ENCODE measurements around the gene PPDPF. TPM values are rescaled to one million over a fixed set of nuclear protein-coding genes. Genes with fewer than 3 reads are reported as not detected.
"Not testable (repeated sequence)": the region's sequence is repeated elsewhere in the genome, so short reads cannot be mapped to it uniquely, and the experiment has no call there.

The PPDPF gene
- polyA plus RNA-seq, 3 donors: 108 to 192 (median 149) TPM

GRCh38 chr20:63499338-63499969 lies 21.1 kb upstream of the PPDPF start:
- DNase-seq (ENCODE audit: low read depth in 3 of 3, low spot score in 2 of 3): no peak

GRCh38 chr20:63500151-63500901 lies 20.2 kb upstream of the PPDPF start:
- DNase-seq (ENCODE audit: low read depth in 3 of 3, low spot score in 2 of 3): no peak

GRCh38 chr20:63500902-63501817 lies 19.4 kb upstream of the PPDPF start:
- DNase-seq (ENCODE audit: low read depth in 3 of 3, low spot score in 2 of 3): no peak

DNA sequence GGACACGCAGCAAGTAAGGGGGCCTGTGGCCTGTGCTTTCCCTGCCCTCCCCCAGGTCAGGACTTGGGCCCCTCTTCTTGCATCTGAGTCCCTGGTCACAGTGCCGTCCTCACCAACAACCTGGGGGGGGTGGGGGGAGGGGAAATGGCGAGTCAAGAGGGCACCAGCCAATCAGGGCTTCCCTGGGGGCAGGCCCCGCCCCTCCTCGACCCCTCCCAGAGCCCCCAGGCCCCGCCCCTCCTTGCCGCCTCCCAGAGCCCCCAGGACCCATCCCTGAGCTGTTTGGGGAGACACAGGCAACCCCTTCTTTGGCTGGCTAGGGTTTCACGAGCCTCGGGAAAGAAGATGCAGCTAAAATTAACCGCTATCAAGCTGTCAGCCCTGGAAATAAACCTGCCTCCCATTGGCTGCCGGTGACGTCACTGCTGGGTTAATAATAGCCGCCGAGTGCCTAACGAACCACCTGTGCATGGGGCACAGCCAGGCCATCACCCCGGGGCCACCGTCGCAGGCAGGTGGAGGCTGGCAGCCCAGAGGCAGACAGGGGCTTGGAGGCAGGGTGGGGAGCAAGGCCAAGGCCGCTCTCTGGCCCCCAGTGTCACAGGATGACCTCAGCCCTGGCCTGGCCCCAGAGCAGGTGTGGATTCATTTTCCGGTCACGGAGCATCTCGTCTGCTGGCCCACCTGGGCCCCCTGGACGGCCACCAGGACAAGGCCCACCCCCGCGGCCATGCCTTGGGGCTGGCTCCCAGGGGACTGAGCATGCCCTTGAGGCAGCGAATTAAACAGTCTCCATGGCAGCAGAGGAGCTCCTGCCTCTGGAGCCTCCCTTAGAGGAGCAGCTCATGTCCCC lies 18.5 kb upstream of the PPDPF start:
- no peak for DNase-seq (ENCODE audit: low read depth in 3 of 3, low spot score in 2 of 3)

GRCh38 chr20:63502671-63503172 lies 17.8 kb upstream of the PPDPF start:
- DNase-seq (ENCODE audit: low read depth in 3 of 3, low spot score in 2 of 3): no peak

- DNase-seq (ENCODE audit: low read depth in 3 of 3, low spot score in 2 of 3): no peak
Measured at GRCh38 chr20:63503524-63503923, 17.0 kb upstream of the PPDPF start.

DNA sequence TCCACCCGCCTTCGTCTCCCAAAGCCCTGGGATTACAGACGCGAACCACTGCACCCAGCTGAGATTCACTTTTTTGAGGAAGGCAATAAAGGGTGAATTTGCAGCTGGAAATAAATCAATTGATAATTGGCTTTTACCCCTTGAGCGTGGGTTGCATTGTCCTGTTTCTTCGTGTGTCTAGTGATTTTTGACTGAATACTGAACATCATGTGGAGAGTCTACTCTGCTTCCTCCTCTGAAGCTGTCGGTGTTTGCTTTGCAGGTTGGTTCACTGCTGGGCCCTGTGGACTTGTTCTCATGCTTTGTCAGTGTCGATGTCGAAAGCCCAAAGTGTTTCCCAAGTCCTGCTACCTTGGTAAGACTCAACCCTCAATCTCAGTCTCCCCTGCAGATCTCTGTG lies 15.9 kb upstream of the PPDPF start:
- DNase-seq (ENCODE audit: low read depth in 3 of 3, low spot score in 2 of 3): no peak

GRCh38 chr20:63505281-63505680 lies 15.3 kb upstream of the PPDPF start:
- no peak for DNase-seq (ENCODE audit: low read depth in 3 of 3, low spot score in 2 of 3)

DNA sequence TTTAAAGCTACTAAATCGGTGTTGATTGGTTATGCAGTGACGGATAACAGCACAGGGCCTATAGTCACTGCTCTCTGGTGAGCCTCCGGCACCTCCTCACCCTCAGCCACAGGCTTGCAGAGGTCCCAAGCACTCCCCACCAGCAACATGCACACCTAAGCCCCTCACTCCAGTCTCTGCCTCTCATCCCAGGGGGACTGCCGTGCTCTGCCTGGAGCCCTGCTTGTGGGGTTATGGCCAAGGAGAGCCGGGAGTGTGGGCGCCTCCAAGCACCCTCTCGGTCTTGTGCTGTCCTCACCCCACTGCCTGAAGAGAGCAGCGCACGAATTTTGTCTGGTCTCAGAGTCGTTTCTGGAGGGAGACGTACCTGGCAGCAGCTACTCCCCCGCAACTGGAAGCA lies 14.8 kb upstream of the PPDPF start:
- DNase-seq (ENCODE audit: low read depth in 3 of 3, low spot score in 2 of 3): no peak

GRCh38 chr20:63507083-63507743 lies 13.4 kb upstream of the PPDPF start:
- no peak for DNase-seq (ENCODE audit: low read depth in 3 of 3, low spot score in 2 of 3)

DNA sequence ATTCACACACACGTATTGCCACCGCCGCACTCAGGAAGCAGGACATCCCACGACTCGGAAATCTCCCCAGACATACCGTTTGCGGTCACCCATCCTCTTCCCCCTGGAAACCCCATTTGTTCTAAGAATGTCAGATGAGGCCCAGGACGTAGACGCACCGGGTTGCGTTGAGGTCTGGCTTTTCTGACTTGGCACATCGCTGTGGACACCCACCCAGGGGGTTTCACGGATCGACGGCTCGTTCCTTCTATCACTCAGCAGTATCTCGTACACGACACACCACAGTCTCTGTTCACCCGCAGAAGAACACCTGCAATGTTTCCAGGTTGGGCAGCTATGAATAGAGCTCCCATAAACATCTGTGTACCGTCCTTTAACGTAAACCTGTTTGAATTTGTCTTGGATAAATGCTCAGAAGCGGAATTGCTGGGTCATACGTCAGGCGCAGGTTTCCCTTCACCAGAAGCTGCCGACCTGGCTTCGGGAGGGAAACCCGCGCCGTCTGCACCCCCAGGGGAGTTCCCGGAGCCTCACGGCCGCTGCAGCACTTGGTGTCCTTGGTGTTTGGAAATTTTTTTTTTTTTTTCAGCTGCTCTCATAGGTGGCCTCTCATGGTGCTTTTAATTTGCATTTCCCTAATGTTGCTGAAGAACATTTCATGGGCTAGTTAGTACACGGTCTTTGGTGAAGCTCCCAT lies 12.3 kb upstream of the PPDPF start:
- DNase-seq (ENCODE audit: low read depth in 3 of 3, low spot score in 2 of 3): no peak

- DNase-seq (ENCODE audit: low read depth in 3 of 3, low spot score in 2 of 3): no peak
Measured at GRCh38 chr20:63509088-63509564, 11.4 kb upstream of the PPDPF start.

GRCh38 chr20:63513207-63513606 lies 7.4 kb upstream of the PPDPF start:
- DNase-seq (ENCODE audit: low read depth in 3 of 3, low spot score in 2 of 3): no peak

DNA sequence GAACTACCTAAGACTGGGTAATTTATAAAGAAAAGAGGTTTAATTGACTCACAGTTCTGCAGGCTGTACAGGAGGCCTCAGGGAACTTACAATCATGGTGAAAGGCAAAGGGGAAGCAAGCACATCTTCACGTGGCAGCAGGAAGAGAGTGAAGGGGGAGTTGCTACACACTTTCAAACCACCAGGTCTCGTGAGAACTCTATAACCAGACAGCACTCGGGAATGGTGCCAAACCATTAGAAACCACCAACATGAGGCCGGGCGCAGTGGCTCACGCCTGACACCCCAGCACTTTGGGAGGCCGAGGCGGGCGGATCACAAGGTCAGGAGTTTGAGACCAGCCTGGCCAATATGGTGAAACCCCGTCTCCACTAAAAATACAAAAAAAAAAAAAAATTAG lies 6.0 kb upstream of the PPDPF start:
- DNase-seq (ENCODE audit: low read depth in 3 of 3, low spot score in 2 of 3): not testable (repeated sequence)

DNA sequence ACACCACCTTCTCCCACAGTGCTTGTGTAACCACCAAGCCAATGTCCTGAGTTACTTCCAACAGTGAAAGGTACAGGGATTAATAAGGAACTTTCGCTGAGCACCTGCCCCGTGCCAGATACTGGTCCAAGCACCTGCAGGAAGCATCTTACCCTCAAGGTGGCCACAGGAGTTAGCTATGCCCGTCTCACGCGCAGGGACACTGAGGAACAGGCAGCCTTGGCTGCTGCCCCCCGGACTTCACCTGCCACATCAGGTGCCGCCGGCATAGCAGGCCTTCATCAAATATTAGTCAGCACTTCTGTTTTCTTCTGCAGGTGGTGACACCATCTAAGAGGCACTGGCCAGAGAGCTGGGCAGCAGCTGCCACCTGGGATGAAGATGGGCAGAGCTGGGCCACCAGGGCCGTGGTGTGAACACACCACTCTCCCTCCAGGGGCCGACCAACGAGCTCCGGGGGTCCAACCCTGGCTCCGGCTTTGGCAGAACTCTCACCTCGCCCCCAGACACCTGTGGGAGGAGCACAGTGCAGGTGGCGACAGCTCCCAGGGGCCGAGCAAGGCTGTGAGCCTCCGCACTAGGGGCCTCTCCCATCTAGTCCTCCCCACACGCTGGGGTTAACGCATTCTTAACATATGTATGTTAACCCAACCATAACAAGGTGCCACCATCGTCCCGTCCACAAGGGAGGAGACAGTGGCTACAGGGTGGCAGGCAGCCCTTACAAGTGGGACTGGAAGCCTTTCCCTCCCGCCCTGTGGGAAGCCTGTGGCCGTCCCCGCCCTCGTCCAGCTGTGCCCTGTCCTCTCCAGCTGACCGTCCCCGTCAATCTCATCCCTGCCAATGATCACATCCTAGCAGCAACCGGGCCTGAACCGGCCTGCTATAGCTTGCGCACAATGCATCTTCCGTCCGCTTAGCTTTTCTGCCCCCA lies 2.9 kb upstream of the PPDPF start:
- DNase-seq (ENCODE audit: low read depth in 3 of 3, low spot score in 2 of 3): no peak

DNA sequence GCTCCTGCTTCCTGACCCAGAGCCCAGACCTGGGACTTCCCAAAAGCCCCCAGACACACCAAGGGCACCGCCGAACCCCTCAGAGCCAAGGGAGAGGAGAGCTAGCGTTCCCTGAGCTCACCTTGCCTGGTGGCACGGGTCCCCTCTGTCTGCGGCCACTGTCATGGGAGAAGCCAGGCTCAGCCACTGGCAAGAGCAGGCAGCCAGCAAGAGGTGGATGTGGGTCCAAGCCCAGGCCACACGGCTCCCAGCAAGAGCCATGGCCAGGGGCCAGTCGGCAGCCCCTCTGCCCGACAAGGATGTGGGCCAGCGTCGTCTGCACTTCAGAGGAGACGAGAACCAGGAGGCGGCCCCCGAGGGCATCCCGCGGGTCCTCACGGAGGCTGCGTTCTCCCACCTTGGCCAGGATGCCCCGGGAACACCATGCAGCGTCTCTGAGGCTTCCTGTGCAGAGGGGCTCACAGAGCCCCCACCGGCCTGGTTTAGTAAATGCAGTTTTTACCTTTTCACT lies 2.2 kb upstream of the PPDPF start:
- DNase-seq (ENCODE audit: low read depth in 3 of 3, low spot score in 2 of 3): no peak

- DNase-seq (ENCODE audit: low read depth in 3 of 3, low spot score in 2 of 3): no peak
Measured at GRCh38 chr20:63518946-63519667, 1.5 kb upstream of the PPDPF start.
